WI38 (cell line): Measurements from ENCODE around the gene CXCL16.

Experiments used
- H3K4me3 ChIP-seq: 2 replicates; pipeline ENCODE4 v1.5.1; 2011; ENCODE audit warnings: low read depth, mild to moderate bottlenecking, control low read depth, low read length
- TF ChIP-seq, protein P1 (sequence below): IDR thresholded peaks from 2 replicates; pipeline ENCODE4 v1.5.1; 2012; ENCODE audit warnings: low read depth, mild to moderate bottlenecking, control low read depth, low read length

Gene CXCL16

DNA sequence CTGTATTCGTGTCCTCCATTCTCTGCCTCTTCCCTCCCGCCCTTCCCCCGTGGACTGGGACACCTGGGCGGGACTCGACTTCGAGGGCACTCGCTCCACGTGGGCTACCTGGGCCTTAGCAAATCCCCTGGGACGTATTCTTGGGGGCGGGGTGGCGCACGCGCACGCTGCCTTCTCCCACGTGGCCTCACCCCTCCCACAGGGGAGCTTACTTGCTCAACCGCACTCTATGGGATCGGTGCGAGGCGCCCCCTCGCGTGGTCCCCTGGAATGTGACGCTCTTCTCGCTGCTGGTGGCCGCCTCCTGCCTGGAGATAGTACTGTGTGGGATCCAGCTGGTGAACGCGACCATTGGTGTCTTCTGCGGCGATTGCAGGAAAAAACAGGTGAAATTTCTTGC, 42.9 kb upstream of the CXCL16 start:
- no peak overlapping the region for H3K4me3 ChIP-seq
- TF ChIP-seq, protein P1, sequence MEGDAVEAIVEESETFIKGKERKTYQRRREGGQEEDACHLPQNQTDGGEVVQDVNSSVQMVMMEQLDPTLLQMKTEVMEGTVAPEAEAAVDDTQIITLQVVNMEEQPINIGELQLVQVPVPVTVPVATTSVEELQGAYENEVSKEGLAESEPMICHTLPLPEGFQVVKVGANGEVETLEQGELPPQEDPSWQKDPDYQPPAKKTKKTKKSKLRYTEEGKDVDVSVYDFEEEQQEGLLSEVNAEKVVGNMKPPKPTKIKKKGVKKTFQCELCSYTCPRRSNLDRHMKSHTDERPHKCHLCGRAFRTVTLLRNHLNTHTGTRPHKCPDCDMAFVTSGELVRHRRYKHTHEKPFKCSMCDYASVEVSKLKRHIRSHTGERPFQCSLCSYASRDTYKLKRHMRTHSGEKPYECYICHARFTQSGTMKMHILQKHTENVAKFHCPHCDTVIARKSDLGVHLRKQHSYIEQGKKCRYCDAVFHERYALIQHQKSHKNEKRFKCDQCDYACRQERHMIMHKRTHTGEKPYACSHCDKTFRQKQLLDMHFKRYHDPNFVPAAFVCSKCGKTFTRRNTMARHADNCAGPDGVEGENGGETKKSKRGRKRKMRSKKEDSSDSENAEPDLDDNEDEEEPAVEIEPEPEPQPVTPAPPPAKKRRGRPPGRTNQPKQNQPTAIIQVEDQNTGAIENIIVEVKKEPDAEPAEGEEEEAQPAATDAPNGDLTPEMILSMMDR: no peak

- TF ChIP-seq, protein P1: no peak
- no peak overlapping the region for H3K4me3 ChIP-seq
Measured at GRCh38 chr17:4780325-4780955, 40.7 kb upstream of the CXCL16 start.

DNA sequence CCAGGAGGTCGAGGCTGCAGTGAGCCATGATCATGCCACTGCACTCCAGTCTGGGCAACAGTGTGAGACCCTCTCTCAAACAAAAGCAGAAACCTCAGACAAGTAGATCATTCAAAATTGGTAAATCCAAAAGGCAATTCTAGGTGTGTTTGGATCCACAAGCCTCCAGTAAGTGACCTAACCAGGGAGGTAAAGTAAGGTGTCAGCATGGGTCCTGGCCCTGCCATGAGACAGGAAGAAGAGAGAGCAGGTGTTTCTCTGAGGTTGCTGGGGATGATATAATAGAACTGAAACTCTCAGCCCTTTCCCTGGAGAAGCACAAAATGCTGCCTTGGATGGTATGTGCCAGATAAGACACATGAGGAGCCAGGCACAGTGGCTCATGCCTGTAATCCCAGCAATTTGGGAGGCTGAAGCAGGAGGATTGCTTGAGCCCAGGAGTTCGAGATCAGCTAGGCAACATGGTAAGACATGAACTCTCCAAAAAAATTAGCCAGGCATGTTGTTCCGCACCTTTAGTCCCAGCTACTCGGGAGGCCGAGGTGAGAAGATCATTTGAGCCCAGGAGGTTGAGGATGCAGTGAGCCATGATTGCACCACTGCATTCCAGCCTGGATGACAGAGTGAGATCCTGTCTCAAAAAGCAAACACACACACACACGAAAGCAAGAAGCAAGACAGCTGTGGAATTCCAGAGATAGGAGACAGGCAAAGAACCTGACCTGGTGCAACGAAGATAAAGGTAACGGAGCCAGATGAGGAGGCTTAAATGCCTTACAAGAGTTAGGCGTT, 38.4 kb upstream of the CXCL16 start:
- no peak overlapping the region for H3K4me3 ChIP-seq
- TF ChIP-seq, protein P1: no peak

- TF ChIP-seq, protein P1: no peak
- no peak overlapping the region for H3K4me3 ChIP-seq
Measured at GRCh38 chr17:4772235-4772613, 32.5 kb upstream of the CXCL16 start.

DNA sequence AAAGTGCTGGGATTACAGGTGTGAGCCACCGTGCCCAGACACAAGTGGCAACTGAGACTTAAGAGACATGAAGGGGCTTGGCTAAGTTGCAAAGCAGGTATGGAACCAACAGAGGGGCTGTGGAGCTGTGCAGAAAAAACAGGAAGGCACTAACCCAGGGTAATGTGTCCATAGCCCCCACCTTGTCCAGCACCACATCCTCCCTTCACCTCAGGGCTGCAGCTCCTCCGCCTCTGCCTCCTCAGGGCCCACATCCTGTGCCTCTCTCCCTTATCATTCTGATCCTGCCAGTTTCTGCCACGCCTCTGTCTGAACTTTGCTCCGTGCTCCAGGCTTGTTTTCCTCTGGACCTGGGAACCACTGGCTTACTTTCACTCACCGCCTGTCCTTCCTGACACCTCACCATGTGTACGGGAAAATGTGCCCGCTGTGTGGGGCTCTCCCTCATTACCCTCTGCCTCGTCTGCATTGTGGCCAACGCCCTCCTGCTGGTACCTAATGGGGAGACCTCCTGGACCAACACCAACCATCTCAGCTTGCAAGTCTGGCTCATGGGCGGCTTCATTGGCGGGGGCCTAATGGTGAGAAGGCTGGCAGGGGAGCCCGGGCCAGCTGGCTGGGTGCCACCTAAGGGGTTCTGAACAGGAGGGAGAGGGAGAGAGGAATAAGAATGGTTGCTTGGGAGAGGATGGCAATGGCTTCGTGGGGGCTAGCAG, 31.9 kb upstream of the CXCL16 start, which contains the start of gene TM4SF5:
Gene TM4SF5, plus strand, starts transcription at position 368 of the 716 bp plus-strand sequence. Its CDS starts 37 bp downstream, at position 405.
- no peak within 1 kb of the TSS for H3K4me3 ChIP-seq
- TF ChIP-seq, protein P1: no peak

- TF ChIP-seq, protein P1: no peak
- H3K4me3 ChIP-seq: no peak overlapping the region
Measured at GRCh38 chr17:4769628-4770027, 29.9 kb upstream of the CXCL16 start.
